ENCODE measurements around the gene TRPV2.

- no peak for TF ChIP-seq CTCF (IDR thresholded peaks at IDR 0.05 in 2 of 3, conservative IDR thresholded peaks at IDR 0.05 in 1 of 3; ENCODE audit: control insufficient read depth in 2 of 3, extremely low read depth in 1 of 3, insufficient read depth in 1 of 3, low read depth in 3 of 3, low read length in 3 of 3)
- TF ChIP-seq CREM (IDR thresholded peaks at IDR 0.05; ENCODE audit: low read depth), result no peak
- TF ChIP-seq POLR2A (IDR thresholded peaks at IDR 0.05; ENCODE audit: low read depth, low read length), result no peak
- TF ChIP-seq BRCA1 (IDR thresholded peaks at IDR 0.05; ENCODE audit: low read depth, low read length), result no peak
- no peak for TF ChIP-seq SREBF2 (IDR thresholded peaks at IDR 0.05; ENCODE audit: low read length)
- no peak for TF ChIP-seq EZH2 (IDR thresholded peaks at IDR 0.05; ENCODE audit: borderline replicate concordance, control insufficient read depth, low read depth, low read length)
- TF ChIP-seq CHD4 (IDR thresholded peaks at IDR 0.05), result no peak
- TF ChIP-seq EP300 (IDR thresholded peaks at IDR 0.05; ENCODE audit: borderline replicate concordance in 1 of 2, control insufficient read depth in 1 of 2, low read depth in 2 of 2, low read length in 2 of 2), result no peak
- no peak for TF ChIP-seq REST (IDR thresholded peaks at IDR 0.05; ENCODE audit: low read depth, low read length)
- no peak for TF ChIP-seq SIN3A (IDR thresholded peaks at IDR 0.05; ENCODE audit: low read depth, low read length)
- no peak for TF ChIP-seq NFYB (IDR thresholded peaks at IDR 0.05; ENCODE audit: insufficient read depth, low read depth, low read length)
- TF ChIP-seq KDM1A (IDR thresholded peaks at IDR 0.05; ENCODE audit: borderline replicate concordance), result no peak
- TF ChIP-seq USF2 (IDR thresholded peaks at IDR 0.05; ENCODE audit: borderline replicate concordance, low read depth, low read length), result no peak
Observed at GRCh38 chr17:16417896-16418684, 2.7 kb downstream of the TRPV2 start.

Measured in GM12878 (cell line).